Heart left ventricle (tissue), 16 donors: Measurements from ENCODE around the gene OR52D1. TPM values are rescaled to one million over a fixed set of nuclear protein-coding genes. Genes with fewer than 3 reads are reported as not detected.

Experiments
- ATAC-seq, 4 donors: fragments of 200-7000 bp; cut with Tn5 transposase; one replicate each; pipeline ENCODE4 v1.9.1; 2020 to 2022; ENCODE audit warnings: moderate library complexity in 4 of 4, mild to moderate bottlenecking in 3 of 4, moderate number of reproducible peaks in 1 of 4
- DNase-seq, 5 donors: peaks; one replicate each; pipeline ENCODE4 v3.0.0-alpha.2; 2020
- H3K27ac ChIP-seq, 12 donors: fragments of 200-600 bp; sonication (generic) in 4 of 12; one replicate each; pipeline versions ENCODE4 v1.5.0 to v1.8.0; 2016 to 2022; ENCODE audit warnings: mild to moderate bottlenecking in 2 of 12
- H3K27me3 ChIP-seq, 9 donors: fragments of 200-600 bp; sonication (generic) in 2 of 9; one replicate each; pipeline versions ENCODE4 v1.5.1 to v1.8.0; 2016 to 2022; ENCODE audit warnings: mild to moderate bottlenecking in 3 of 9
- H3K36me3 ChIP-seq, 9 donors: fragments of 200-600 bp; sonication (generic) in 2 of 9; one replicate each; pipeline versions ENCODE4 v1.5.0 to v1.8.0; 2018 to 2022; ENCODE audit warnings: mild to moderate bottlenecking in 2 of 9
- H3K4me1 ChIP-seq, 12 donors: fragments of 200-600 bp; sonication (generic) in 4 of 12; one replicate each; pipeline versions ENCODE4 v1.5.0 to v1.8.0; 2016 to 2022; ENCODE audit warnings: mild to moderate bottlenecking in 3 of 12
- H3K4me3 ChIP-seq, 12 donors: fragments of 200-600 bp; sonication (generic) in 4 of 12; one replicate each; pipeline versions ENCODE4 v1.5.0 to v1.8.0; 2017 to 2022; ENCODE audit warnings: mild to moderate bottlenecking in 9 of 12, moderate library complexity in 4 of 12
- H3K9me3 ChIP-seq, 12 donors: fragments of 200-600 bp; sonication (generic) in 4 of 12; one replicate each; pipeline versions ENCODE4 v1.5.0 to v1.8.0; 2016 to 2022; ENCODE audit warnings: mild to moderate bottlenecking in 1 of 12
- CTCF ChIP-seq, 12 donors: fragments of 200-600 bp; sonication (generic) in 4 of 12; IDR thresholded peaks; one replicate each; pipeline versions ENCODE4 v1.5.0 to v1.8.0; 2018 to 2022; ENCODE audit warnings: antibody characterized with exemption in 12 of 12, mild to moderate bottlenecking in 5 of 12
- POLR2A ChIP-seq, 2 donors: fragments of 450-650 bp; IDR thresholded peaks; one replicate each; pipeline ENCODE4 v1.6.1; 2017; ENCODE audit warnings: antibody characterized with exemption in 2 of 2, mild to moderate bottlenecking in 2 of 2, moderate library complexity in 2 of 2
- WGBS, 4 donors: extraction: QIAGEN DNeasy Blood & Tissue Kit in 2 of 4; methylation state at CpG; one replicate each; pipeline versions ENCODE4 v1.1.5 to v1.1.7; 2013 to 2018; 5-methylcytosine and 5-hydroxymethylcytosine counted together
- intact Hi-C, 10 donors: fragments of 100-400 bp; cut with DNase I; formaldehyde crosslinking; loops; one replicate each; pipeline versions ENCODE4 v1.11.1 to v1.14.2; 2022
- polyA plus RNA-seq, 2 donors: library from polyadenylated mRNA; stranded (reverse); fragments of 200-250 nt; gene quantifications; one replicate each; pipeline ENCODE4 v1.2.3, GENCODE V29; 2013
- total RNA-seq, 9 donors: library from RNA; depleted of rRNA in 2 of 9; stranded (reverse); fragments of >200 nt in 2 of 9; fragmentation: NEBNext Ultra II Directional in 3 of 9; extraction: Animal tissue kit (Norgen Biotek cat#: 25700) in 3 of 9; gene quantifications; one replicate each; pipeline versions ENCODE4 v1.1.0 to v1.2.4, GENCODE V29; 2016 to 2023
- donor health status: ischemic (EF 13 %, LVEDD 7.1; RV severe dilation, severe dysfunction).
- donor health status: healthy with polysubstance abuse.
- donor health status: DM: no; HTN: yes; CAD: no.
- donor health status: DM: no; HTN: no; CAD: no.
- donor health status: ischemic (EF 25% LVEDD 6.9; RV normal size, moderate dysfunction).
- donor health status: ischemic (EF 25% LVEDD 5.7; RV mildly dilated, moderate dysfunction).
- donor health status: healthy.
- donor health status: DM: yes; HTN: yes; CAD: no.
- donor health status: ischemic (EF 35%, LVEDD 5.7; RV mildly dilated, moderate dysfunction).
- donor health status: nonischemic (EF 11% LVEDD 7.7; RV severe dilation, severe dysfunction).
- donor health status: DM: yes; HTN: yes; CAD: no.
- donor health status: PGD.
- donor health status: ischemic (EF 29% LVEDD 5.4; RV normal size, mild dysfunction).
- donor health status: nonischemic (EF 23%, LVEDD 6.1; RV moderate dilation, normal function).

OR52D1 gene
- total and polyA plus RNA-seq, 11 donors, result not detected

GRCh38 chr11:5531053-5531831 is 42.8 kb downstream of the OR52D1 start:
- 65 to 71% (median 68%) methylated on average over 2 of the region's 2 CpGs for WGBS, 4 donors
- Histone ChIP-seq H3K4me1 (peaks cover 0 to 9% (median 0%) of the 10 kb centered on the region in 12 donors), H3K4me3 (no peak overlapping the region), H3K27ac (no peak overlapping the region), H3K27me3 (no peaks in the 10 kb centered on the region), H3K36me3 (no peaks in the 10 kb centered on the region), H3K9me3 (no peaks in the 10 kb centered on the region)
- no peak for TF ChIP-seq CTCF (IDR thresholded peaks at IDR 0.05)
- no peak for TF ChIP-seq POLR2A (IDR thresholded peaks at IDR 0.05)
- no peak for ATAC-seq
- intact Hi-C loops, result no loop called here
- no peak for DNase-seq

GRCh38 chr11:5534046-5534445 is 45.6 kb downstream of the OR52D1 start:
- Histone ChIP-seq H3K4me3 (no peak overlapping the region), H3K27me3 (no peaks in the 10 kb centered on the region), H3K36me3 (no peaks in the 10 kb centered on the region), H3K9me3 (peaks cover 0 to 9% (median 0%) of the 10 kb centered on the region in 12 donors), H3K27ac (no peak overlapping the region), H3K4me1 (peaks cover 0 to 3% (median 0%) of the 10 kb centered on the region in 12 donors)
- intact Hi-C loops, result no loop called here
- ATAC-seq (no peak), DNase-seq (no peak)
- WGBS, 4 donors, result 79 to 83% (median 82%) methylated on average over 1 of the region's 1 CpG
- TF ChIP-seq POLR2A (IDR thresholded peaks at IDR 0.05), result no peak
- no peak for TF ChIP-seq CTCF (IDR thresholded peaks at IDR 0.05)

GRCh38 chr11:5536482-5536881 is 48.0 kb downstream of the OR52D1 start:
- Histone ChIP-seq H3K4me3 (no peak overlapping the region), H3K27ac (no peak overlapping the region), H3K9me3 (peaks cover 0 to 9% (median 0%) of the 10 kb centered on the region in 12 donors), H3K4me1 (no peaks in the 10 kb centered on the region), H3K36me3 (no peaks in the 10 kb centered on the region), H3K27me3 (no peaks in the 10 kb centered on the region)
- TF ChIP-seq POLR2A (IDR thresholded peaks at IDR 0.05) (no peak), CTCF (IDR thresholded peaks at IDR 0.05) (no peak)
- ATAC-seq (no peak), DNase-seq (no peak)
- intact Hi-C loops, result no loop called here

Other genes with a start within 250 kb of the OR52D1 start
- gene HBG1, start 238.8 kb upstream of the OR52D1 start, total RNA-seq, result not detected
- not detected for gene HBG1, start 238.8 kb upstream of the OR52D1 start, polyA plus RNA-seq
- 1 to 10 TPM in 2 of 9 donors, under 1 TPM in 1, not detected in 6; 0.72 to 2.0 (median 1.9) TPM for gene HBG2, start 233.9 kb upstream of the OR52D1 start, total RNA-seq
- gene HBG2, start 233.9 kb upstream of the OR52D1 start, polyA plus RNA-seq, result not detected
- gene HBE1, start 218.7 kb upstream of the OR52D1 start, total RNA-seq, result not detected
- gene HBE1, start 218.7 kb upstream of the OR52D1 start, polyA plus RNA-seq, result not detected
- not detected for gene OR51B4, start 186.7 kb upstream of the OR52D1 start, total RNA-seq
- not detected for gene OR51B4, start 186.7 kb upstream of the OR52D1 start, polyA plus RNA-seq
- not detected for gene OR51B2, start 164.4 kb upstream of the OR52D1 start, total RNA-seq
- not detected for gene OR51B2, start 164.4 kb upstream of the OR52D1 start, polyA plus RNA-seq
- under 1 TPM in 1 of 9 donors, not detected in 8; 0.80 TPM for gene OR51B5, start 145.2 kb upstream of the OR52D1 start, total RNA-seq
- under 1 TPM in 1 of 2 donors, not detected in 1; 0.11 TPM for gene OR51B5, start 145.2 kb upstream of the OR52D1 start, polyA plus RNA-seq
- gene OR51B6, start 137.2 kb upstream of the OR52D1 start, total RNA-seq, result not detected
- not detected for gene OR51B6, start 137.2 kb upstream of the OR52D1 start, polyA plus RNA-seq
- not detected for gene OR51M1, start 104.9 kb upstream of the OR52D1 start, total RNA-seq
- gene OR51M1, start 104.9 kb upstream of the OR52D1 start, polyA plus RNA-seq, result not detected
- not detected for gene OR51Q1, start 66.6 kb upstream of the OR52D1 start, total RNA-seq
- not detected for gene OR51Q1, start 66.6 kb upstream of the OR52D1 start, polyA plus RNA-seq
- gene OR51I1, start 47.2 kb upstream of the OR52D1 start, total RNA-seq, result not detected
- gene OR51I1, start 47.2 kb upstream of the OR52D1 start, polyA plus RNA-seq, result not detected
- gene OR51I2, start 39.4 kb upstream of the OR52D1 start, total RNA-seq, result not detected
- gene OR51I2, start 39.4 kb upstream of the OR52D1 start, polyA plus RNA-seq, result not detected
- under 1 TPM in 1 of 9 donors, not detected in 8; 0.16 TPM for gene UBQLN3, start 21.3 kb downstream of the OR52D1 start, total RNA-seq
- gene UBQLN3, start 21.3 kb downstream of the OR52D1 start, polyA plus RNA-seq, result not detected
- gene UBQLNL, start 28.0 kb downstream of the OR52D1 start, total RNA-seq, result under 1 TPM in 5 of 9 donors, not detected in 4; 0.14 to 0.25 (median 0.17) TPM
- gene UBQLNL, start 28.0 kb downstream of the OR52D1 start, polyA plus RNA-seq, result under 1 TPM; 0.03 to 0.23 TPM
- under 1 TPM in 2 of 9 donors, not detected in 7; 0.32 to 0.47 TPM for gene OR52H1, start 59.9 kb downstream of the OR52D1 start, total RNA-seq
- gene OR52H1, start 59.9 kb downstream of the OR52D1 start, polyA plus RNA-seq, result not detected
- not detected for gene OR52B6, start 92.2 kb downstream of the OR52D1 start, total RNA-seq
- not detected for gene OR52B6, start 92.2 kb downstream of the OR52D1 start, polyA plus RNA-seq
- 1 to 10 TPM in 6 of 9 donors, under 1 TPM in 3; 0.39 to 2.4 (median 1.1) TPM for gene TRIM6, start 108.0 kb downstream of the OR52D1 start, total RNA-seq
- under 1 TPM; 0.50 to 0.88 TPM for gene TRIM6, start 108.0 kb downstream of the OR52D1 start, polyA plus RNA-seq
- 1 to 10 TPM; 1.3 to 9.1 (median 1.6) TPM for gene TRIM34, start 136.3 kb downstream of the OR52D1 start, total RNA-seq
- gene TRIM34, start 136.3 kb downstream of the OR52D1 start, polyA plus RNA-seq, result 1 to 10 TPM in 1 of 2 donors, under 1 TPM in 1; 0.72 to 1.9 TPM
- 10 to 100 TPM in 2 of 9 donors, 1 to 10 TPM in 7; 7.5 to 15.9 (median 8.9) TPM for gene TRIM5, start 196.4 kb downstream of the OR52D1 start, total RNA-seq
- 1 to 10 TPM; 4.7 to 8.2 TPM for gene TRIM5, start 196.4 kb downstream of the OR52D1 start, polyA plus RNA-seq
- gene TRIM22, start 201.1 kb downstream of the OR52D1 start, total RNA-seq, result 10 to 100 TPM in 8 of 9 donors, 1 to 10 TPM in 1; 9.4 to 83.0 (median 17.0) TPM
- 1 to 10 TPM; 9.2 to 10.0 TPM for gene TRIM22, start 201.1 kb downstream of the OR52D1 start, polyA plus RNA-seq
- gene OR56B1, start 247.8 kb downstream of the OR52D1 start, total RNA-seq, result under 1 TPM in 1 of 9 donors, not detected in 8; 0.13 TPM
- gene OR56B1, start 247.8 kb downstream of the OR52D1 start, polyA plus RNA-seq, result not detected